CD4-positive, alpha-beta T cell treated with Interleukin-6 at 100 ng/mL for 8 hours (primary cell): ENCODE results near the gene DIAPH3.
"Not testable (repeated sequence)": the region's sequence is repeated elsewhere in the genome, so short reads cannot be mapped to it uniquely, and the experiment has no call there.

Experiments used
- DNase-seq: peaks from one replicate; pipeline ENCODE4 v3.0.0-alpha.2; 2020; ENCODE audit warnings: mixed read lengths, low spot score

DIAPH3 gene, protein sequence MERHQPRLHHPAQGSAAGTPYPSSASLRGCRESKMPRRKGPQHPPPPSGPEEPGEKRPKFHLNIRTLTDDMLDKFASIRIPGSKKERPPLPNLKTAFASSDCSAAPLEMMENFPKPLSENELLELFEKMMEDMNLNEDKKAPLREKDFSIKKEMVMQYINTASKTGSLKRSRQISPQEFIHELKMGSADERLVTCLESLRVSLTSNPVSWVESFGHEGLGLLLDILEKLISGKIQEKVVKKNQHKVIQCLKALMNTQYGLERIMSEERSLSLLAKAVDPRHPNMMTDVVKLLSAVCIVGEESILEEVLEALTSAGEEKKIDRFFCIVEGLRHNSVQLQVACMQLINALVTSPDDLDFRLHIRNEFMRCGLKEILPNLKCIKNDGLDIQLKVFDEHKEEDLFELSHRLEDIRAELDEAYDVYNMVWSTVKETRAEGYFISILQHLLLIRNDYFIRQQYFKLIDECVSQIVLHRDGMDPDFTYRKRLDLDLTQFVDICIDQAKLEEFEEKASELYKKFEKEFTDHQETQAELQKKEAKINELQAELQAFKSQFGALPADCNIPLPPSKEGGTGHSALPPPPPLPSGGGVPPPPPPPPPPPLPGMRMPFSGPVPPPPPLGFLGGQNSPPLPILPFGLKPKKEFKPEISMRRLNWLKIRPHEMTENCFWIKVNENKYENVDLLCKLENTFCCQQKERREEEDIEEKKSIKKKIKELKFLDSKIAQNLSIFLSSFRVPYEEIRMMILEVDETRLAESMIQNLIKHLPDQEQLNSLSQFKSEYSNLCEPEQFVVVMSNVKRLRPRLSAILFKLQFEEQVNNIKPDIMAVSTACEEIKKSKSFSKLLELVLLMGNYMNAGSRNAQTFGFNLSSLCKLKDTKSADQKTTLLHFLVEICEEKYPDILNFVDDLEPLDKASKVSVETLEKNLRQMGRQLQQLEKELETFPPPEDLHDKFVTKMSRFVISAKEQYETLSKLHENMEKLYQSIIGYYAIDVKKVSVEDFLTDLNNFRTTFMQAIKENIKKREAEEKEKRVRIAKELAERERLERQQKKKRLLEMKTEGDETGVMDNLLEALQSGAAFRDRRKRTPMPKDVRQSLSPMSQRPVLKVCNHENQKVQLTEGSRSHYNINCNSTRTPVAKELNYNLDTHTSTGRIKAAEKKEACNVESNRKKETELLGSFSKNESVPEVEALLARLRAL

GRCh38 chr13:60163478-60164233 lies at the start of gene DIAPH3:
Gene DIAPH3, minus strand, starts transcription at chr13:60163928. Its CDS starts 162 bp downstream, at chr13:60163766.
- DNase-seq = peak; percentile 90

- DNase-seq = no peak
Observed at GRCh38 chr13:60213236-60213744, 49.6 kb upstream of the DIAPH3 start.

DNA sequence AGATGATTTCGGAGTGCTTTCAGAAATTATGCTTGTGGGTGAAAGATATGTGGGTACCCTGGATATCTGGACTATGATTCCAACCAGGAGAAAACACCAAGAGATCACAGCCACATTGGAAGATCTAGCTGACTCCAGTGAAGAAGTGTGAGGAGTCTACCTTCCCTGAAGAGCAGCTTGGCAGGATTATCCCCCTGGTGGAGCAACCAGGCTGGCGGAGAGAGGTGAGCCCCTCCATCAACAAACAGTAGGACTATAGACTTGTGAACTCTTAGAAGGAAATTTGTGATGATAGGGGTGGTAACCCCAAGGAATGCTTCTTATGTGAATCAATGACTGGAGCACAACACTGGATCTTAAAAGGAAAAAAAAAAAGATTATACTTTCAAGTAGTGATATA lies 47.8 kb upstream of the DIAPH3 start:
- no peak for DNase-seq

- DNase-seq = no peak
Observed at GRCh38 chr13:60210510-60211330, 47.0 kb upstream of the DIAPH3 start.

DNA sequence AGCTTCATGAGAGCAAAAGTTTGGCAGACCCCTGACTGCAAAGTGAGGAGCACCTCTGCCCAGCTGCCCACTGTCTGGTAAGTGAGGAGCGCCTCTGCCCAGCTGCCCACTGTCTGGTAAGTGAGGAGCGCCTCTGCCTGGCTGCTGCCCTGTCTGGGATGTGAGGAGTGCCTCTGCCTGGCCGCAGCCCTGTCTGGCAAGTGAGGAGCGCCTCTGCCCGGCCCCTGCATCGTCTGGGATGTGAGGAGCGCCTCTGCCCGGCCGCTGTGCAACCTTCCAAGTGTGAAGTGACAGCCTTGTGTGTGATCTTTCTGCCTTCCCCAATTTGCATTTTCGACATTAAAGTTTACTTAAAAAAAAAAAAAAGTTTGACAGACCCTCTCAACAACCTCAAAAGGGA lies 41.8 kb upstream of the DIAPH3 start:
- DNase-seq = not testable (repeated sequence)

- DNase-seq = no peak
Observed at GRCh38 chr13:60201286-60201685, 37.6 kb upstream of the DIAPH3 start.

DNA sequence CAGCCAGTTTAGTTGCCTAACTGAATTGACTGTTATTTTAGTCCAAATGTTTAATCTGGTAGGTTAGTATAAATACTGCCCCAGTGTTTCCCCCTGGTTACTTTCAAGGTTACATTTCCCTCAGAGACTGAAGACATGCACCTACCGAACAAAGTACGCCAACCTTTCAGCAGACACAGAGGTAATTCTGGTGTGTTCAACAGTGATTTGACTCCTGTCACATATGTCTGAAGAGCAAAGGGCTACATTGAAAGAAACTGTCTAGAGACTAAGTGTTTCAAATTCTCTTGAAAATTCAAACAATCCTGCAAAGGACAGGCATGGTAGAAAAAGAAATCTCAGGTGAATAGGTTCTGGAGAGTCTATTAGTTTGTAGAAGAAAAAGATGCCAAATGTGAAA lies 32.2 kb upstream of the DIAPH3 start:
- DNase-seq = not testable (repeated sequence)

DNA sequence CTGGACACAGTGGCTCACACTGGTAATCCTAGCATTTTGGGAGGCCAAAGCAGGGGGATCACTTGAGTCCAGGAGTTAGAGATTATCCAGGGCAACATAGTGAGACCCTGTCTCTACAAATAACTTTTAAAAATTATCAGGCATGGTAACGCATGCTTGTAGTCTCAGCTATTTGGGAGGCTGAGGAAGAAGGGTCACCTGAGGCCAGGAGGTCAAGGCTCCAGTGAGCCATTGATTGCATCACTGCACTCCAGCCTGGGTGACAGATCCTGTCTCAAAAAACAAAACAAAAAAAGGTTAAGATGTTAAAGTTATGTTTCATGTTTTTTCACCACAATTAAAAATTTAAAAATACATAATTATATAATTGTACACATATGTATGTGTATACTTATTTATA lies 19.2 kb upstream of the DIAPH3 start:
- DNase-seq = no peak

DNA sequence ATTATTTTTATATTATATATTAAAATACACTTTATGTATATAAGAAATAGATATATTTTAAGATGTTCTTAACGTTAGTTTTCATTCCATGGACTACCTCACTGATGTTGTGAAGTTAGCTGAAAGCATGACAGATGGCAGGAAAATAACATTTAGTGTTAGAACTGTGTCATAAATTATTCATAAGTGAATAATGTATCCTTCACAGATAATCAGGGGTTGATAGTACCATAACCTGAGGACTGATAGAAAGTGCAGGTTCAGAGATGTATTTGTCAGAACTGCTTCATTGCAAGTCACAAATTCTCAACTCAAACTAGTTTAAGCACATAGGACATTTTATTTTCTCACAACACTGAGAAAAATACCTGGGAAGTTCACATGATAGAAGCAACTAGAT lies 14.6 kb upstream of the DIAPH3 start:
- no peak for DNase-seq

- no peak for DNase-seq
Observed at GRCh38 chr13:60175571-60175970, 11.8 kb upstream of the DIAPH3 start.

DNA sequence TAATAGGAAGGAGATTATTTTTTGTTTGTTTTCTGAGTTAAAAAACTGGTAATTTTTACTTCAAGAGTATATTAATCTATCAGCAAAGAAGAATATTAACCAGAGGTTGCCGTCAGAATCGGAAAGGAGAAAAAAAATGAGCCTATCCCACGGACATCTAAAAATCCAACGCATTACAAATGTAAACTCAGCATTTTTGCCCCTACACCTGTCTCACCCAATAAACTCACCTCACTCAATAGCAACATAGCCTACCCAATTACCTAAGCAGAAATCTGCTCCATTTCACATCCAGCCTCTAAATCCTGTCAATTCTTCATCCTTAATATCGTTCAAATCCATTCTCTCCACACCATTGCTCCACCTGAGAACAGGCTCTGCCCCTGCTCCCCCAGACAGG lies 10.4 kb upstream of the DIAPH3 start:
- DNase-seq = no peak

- DNase-seq = no peak
Observed at GRCh38 chr13:60172111-60172510, 8.4 kb upstream of the DIAPH3 start.

DNA sequence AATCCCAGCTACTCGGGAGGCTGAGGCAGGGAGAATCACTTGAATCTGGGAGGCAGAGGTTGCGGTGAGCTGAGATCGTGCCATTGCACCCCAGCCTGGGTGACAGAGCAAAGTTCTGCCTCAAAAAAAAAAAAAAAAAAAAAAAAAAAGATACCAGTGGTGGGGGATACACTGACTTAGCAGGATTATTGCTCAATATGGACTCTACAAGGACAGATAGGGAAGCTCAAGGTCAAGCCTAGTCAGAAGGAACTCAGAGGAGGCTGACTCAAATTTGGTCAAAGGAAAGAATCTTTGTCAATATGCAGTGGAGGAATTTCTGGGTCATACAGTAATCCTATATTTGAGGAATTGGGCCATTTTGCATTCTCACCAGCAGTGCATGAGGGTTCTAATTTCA lies 6.7 kb upstream of the DIAPH3 start:
- DNase-seq = no peak

DNA sequence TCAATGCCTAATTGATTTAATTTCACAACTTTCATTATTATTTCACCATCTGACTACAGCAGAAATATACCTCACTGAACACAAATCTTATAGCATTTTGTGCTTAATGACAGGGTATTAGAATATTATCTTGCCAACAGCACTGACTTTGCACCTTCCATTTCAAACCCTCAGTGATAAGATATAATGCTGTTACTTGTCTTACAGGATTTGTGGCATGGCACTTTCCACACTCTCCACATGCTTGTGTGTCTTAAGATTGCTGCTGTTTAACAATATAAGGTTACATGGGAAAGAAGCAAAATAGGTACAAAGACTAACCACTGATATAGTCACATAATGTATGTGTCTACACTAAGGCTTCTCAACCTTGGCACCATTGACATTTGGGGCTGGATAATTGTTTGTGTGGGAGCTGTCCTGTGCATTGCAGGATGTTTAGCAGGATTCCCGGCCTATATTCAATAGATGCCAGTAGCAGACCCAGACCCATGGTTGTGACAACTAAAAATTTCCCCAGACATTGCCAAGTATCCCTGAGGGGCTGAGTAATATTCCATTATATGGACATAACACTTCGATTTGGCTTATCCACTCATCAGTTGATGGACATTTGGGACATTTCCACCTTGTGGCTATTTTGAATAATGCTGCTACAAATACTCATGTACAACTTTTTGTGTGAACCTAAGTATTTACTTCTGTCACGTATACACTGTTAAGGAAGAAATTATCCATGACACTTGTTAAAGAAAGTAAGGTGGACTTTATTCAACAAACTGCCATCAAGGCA lies 5.7 kb upstream of the DIAPH3 start:
- DNase-seq = no peak

DNA sequence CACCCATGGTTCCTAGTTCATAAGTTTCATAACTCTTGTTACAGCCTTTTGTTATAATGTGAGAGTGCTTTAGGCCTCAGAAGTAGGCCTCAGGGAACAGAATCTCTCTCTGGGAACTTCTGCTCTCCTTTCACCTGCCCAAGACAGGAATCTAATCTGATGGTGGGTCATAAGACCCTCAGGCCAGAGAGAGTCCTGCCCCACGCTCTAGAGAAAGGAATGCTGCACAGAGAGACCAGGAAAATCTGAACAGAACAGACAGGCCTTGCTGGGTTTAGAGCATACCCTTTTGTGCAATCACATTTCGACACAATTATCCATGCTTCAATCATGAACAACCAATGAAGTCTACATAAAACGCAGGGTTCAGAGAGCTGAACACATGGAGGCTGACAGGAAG lies 3.4 kb upstream of the DIAPH3 start:
- no peak for DNase-seq

- DNase-seq = no peak
Observed at GRCh38 chr13:60165391-60166099, 1.8 kb upstream of the DIAPH3 start.

GRCh38 chr13:60164234-60164889 lies 634 bp upstream of the DIAPH3 start:
- DNase-seq = no peak

- no peak for DNase-seq
Observed at GRCh38 chr13:60162096-60162495, 1.6 kb downstream of the DIAPH3 start.
